ENCODE results near the gene RIPOR1.

Gene RIPOR1

DNA sequence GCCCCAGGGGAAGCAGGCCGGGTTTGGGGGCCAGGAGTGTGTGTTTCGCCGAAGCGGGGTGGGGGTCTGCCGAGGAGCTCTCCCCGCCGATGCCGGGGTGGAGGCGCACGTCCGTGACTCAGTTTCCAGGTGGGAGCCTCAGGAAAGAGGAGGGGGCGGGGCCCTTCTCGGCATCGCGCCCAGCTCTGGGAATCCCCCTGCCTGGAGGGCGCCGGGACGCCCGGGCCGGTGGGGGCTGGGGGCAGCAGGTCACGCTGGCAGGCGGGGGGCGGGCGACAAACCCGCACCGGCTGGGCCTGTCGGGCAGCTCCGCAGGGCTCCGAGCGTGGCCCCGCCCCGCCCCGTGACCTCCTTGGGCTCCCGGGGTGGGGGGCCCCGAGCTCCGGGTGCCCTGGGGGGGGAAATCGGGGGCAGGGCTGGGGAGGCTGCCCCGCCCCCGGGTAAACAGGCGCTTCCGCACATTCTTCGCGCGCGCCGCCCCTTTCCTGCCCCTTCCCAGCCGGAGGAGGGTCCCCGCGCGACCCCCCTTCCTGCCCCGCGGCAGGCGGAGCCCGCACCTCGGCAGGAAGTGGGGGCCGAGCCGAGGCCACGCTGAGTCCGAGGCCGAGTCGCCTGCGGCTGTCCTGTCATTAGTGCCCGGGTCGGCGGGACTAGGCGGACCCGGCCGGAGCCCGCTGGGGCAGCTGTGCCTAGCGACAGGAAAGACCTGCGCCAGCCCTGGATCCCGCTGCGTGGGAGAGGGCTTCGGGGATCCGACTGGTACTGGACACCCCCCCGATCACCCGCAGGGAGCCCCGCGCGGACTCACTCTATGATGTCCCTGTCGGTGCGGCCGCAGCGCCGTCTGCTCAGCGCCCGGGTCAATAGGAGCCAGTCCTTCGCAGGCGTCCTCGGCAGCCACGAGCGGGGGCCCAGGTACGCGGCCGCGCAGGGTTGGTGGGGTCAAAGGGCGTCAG is 9.3 kb downstream of the RIPOR1 start:
- H3K4me3 ChIP-seq (ENCODE audit: low read length) = peak overlapping the region; percentile 73
- TF ChIP-seq, protein P1, sequence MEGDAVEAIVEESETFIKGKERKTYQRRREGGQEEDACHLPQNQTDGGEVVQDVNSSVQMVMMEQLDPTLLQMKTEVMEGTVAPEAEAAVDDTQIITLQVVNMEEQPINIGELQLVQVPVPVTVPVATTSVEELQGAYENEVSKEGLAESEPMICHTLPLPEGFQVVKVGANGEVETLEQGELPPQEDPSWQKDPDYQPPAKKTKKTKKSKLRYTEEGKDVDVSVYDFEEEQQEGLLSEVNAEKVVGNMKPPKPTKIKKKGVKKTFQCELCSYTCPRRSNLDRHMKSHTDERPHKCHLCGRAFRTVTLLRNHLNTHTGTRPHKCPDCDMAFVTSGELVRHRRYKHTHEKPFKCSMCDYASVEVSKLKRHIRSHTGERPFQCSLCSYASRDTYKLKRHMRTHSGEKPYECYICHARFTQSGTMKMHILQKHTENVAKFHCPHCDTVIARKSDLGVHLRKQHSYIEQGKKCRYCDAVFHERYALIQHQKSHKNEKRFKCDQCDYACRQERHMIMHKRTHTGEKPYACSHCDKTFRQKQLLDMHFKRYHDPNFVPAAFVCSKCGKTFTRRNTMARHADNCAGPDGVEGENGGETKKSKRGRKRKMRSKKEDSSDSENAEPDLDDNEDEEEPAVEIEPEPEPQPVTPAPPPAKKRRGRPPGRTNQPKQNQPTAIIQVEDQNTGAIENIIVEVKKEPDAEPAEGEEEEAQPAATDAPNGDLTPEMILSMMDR (conservative IDR thresholded peaks at IDR 0.05; ENCODE audit: low read length) = no peak
- DNase-seq (ENCODE audit: low read depth) = no peak

DNA sequence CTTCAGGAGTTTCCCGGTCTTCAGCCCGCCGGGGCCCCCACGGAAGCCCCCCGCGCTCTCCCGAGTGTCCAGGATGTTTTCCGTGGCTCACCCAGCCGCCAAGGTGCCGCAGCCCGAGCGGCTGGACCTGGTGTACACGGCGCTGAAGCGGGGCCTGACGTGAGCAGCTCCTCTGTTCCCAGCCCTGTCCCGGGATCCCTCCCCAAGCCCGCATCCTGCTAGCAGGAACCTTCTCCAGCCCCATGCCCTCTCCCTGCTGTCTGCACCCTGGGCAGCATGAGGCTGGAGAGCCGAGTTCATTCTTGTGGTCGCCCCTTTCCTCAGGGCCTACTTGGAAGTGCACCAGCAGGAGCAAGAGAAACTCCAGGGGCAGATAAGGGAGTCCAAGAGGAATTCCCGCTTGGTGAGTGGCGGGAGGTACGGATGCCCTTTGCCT is 10.1 kb downstream of the RIPOR1 start:
- H3K4me3 ChIP-seq (ENCODE audit: low read length) = peak overlapping the region; percentile 73
- peak; percentile 36 for DNase-seq (ENCODE audit: low read depth)

DNA sequence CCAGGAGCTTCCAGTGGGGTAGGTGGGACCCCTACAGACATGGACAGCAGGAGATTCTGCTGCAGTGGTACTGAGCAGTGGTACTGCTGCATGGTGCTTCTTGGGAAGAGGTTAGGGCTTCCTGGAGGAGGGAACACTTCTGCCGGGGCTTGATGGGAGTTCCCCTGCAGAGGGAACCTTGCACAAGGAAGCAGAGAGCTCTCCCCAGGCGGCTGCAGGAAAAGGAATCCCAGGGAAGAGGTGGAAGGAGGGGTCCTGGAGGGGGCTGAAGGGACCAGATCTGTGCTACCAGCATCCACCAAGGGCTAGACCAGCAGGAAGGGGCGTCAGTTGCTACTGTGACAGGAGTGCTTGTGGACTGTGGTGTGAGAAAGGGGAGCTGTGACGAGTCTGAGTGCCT is 10.6 kb downstream of the RIPOR1 start:
- TF ChIP-seq, protein P1 (conservative IDR thresholded peaks at IDR 0.05; ENCODE audit: low read length) = no peak
- DNase-seq (ENCODE audit: low read depth) = no peak
- no peak overlapping the region for H3K4me3 ChIP-seq (ENCODE audit: low read length)

More for the DNA sequence above, 10.1 kb downstream of the RIPOR1 start:
- TF ChIP-seq, protein P1 (conservative IDR thresholded peaks at IDR 0.05; ENCODE audit: low read length) = no peak

- H3K4me3 ChIP-seq (ENCODE audit: low read length) = no peak overlapping the region
- TF ChIP-seq, protein P1 (conservative IDR thresholded peaks at IDR 0.05; ENCODE audit: low read length) = no peak
- no peak for DNase-seq (ENCODE audit: low read depth)
These were observed 11.3 kb downstream of the RIPOR1 start for GRCh38 chr16:67539691-67540635.

DNA sequence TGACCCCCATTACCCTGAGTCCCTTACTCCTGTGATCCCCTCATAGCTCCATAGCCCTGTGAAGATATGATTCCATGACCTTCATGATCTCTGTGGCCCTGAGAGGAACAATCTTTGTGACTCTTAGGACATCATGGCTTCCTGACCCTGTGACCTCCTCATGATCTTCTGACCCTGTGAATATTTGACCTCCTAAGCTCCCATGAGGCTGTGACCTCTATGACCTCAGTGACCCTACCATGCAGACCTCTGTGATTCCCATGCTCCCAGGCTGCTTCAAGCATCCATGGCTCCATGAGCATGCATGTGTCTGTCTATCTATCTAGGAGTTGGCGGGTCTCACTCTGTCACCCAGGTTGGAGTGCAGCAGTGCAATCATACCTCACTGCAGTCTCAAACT is 12.1 kb downstream of the RIPOR1 start:
- no peak overlapping the region for H3K4me3 ChIP-seq (ENCODE audit: low read length)
- TF ChIP-seq, protein P1 (conservative IDR thresholded peaks at IDR 0.05; ENCODE audit: low read length) = no peak
- DNase-seq (ENCODE audit: low read depth) = no peak

GRCh38 chr16:67541391-67542263 is 13.0 kb downstream of the RIPOR1 start:
- no peak for DNase-seq (ENCODE audit: low read depth)
- TF ChIP-seq, protein P1 (conservative IDR thresholded peaks at IDR 0.05; ENCODE audit: low read length) = no peak
- no peak overlapping the region for H3K4me3 ChIP-seq (ENCODE audit: low read length)
